ENCODE data around the gene IFIT5.

Gene IFIT5

GRCh38 chr10:89428877-89429276 is 14.5 kb downstream of the IFIT5 start:
- H3K4me1 ChIP-seq (ENCODE audit: control insufficient read depth, low read length) = no peaks in the 10 kb centered on the region
- H3K27ac ChIP-seq (ENCODE audit: low read depth, low read length) = no peak overlapping the region
- H3K79me2 ChIP-seq (ENCODE audit: control insufficient read depth, low read length) = no peaks in the 10 kb centered on the region
- no peaks in the 10 kb centered on the region for H3K9me2 ChIP-seq (replicated peaks; ENCODE audit: control insufficient read depth, low read length)
- H3F3A ChIP-seq (ENCODE audit: control insufficient read depth, insufficient read depth) = no peaks in the 10 kb centered on the region
- no peak for TF ChIP-seq CTCF (IDR thresholded peaks at IDR 0.05; ENCODE audit: low read depth, low read length, poor library complexity, severe bottlenecking)
- no peak for TF ChIP-seq EZH2phosphoT487 (IDR thresholded peaks at IDR 0.05; ENCODE audit: borderline replicate concordance, low read length)
- peaks cover 3% of the 10 kb centered on the region; the same call in 1 of the 2 replicates for H3K27me3 ChIP-seq (ENCODE audit: control insufficient read depth, low read length)
- H4K20me1 ChIP-seq (ENCODE audit: control insufficient read depth, insufficient read depth, low read depth, low read length) = no peaks in the 10 kb centered on the region
- H3K9me3 ChIP-seq (ENCODE audit: control insufficient read depth, insufficient read depth, low read length) = no peaks in the 10 kb centered on the region
- no peaks in the 10 kb centered on the region for H3K36me3 ChIP-seq (ENCODE audit: control insufficient read depth, low read length)
- no peak overlapping the region for H3K4me2 ChIP-seq (ENCODE audit: low read length)
- no peak overlapping the region for H3K4me3 ChIP-seq (ENCODE audit: low read length)

- Histone ChIP-seq H3K4me3 (ENCODE audit: low read length) (no peak overlapping the region), H3K79me2 (ENCODE audit: control insufficient read depth, low read length) (no peaks in the 10 kb centered on the region), H3K36me3 (ENCODE audit: control insufficient read depth, low read length) (no peaks in the 10 kb centered on the region), H3K4me2 (ENCODE audit: low read length) (no peak overlapping the region), H3K27me3 (ENCODE audit: control insufficient read depth, low read length) (peaks cover 3% of the 10 kb centered on the region; the same call in 1 of the 2 replicates), H3F3A (ENCODE audit: control insufficient read depth, insufficient read depth) (no peaks in the 10 kb centered on the region), H3K27ac (ENCODE audit: low read depth, low read length) (no peak overlapping the region), H3K9me2 (replicated peaks; ENCODE audit: control insufficient read depth, low read length) (no peaks in the 10 kb centered on the region), H3K9me3 (ENCODE audit: control insufficient read depth, insufficient read depth, low read length) (no peaks in the 10 kb centered on the region), H3K4me1 (ENCODE audit: control insufficient read depth, low read length) (no peaks in the 10 kb centered on the region), H4K20me1 (ENCODE audit: control insufficient read depth, insufficient read depth, low read depth, low read length) (no peaks in the 10 kb centered on the region)
- no peak for TF ChIP-seq CTCF (IDR thresholded peaks at IDR 0.05; ENCODE audit: low read depth, low read length, poor library complexity, severe bottlenecking)
Measured at GRCh38 chr10:89431977-89432376, 17.6 kb downstream of the IFIT5 start.

- no peaks in the 10 kb centered on the region for H4K20me1 ChIP-seq (ENCODE audit: control insufficient read depth, insufficient read depth, low read depth, low read length)
- no peak overlapping the region for H3K4me3 ChIP-seq (ENCODE audit: low read length)
- H3K27ac ChIP-seq (ENCODE audit: low read depth, low read length) = no peak overlapping the region
- H3K4me1 ChIP-seq (ENCODE audit: control insufficient read depth, low read length) = no peaks in the 10 kb centered on the region
- no peak overlapping the region for H3K4me2 ChIP-seq (ENCODE audit: low read length)
- no peaks in the 10 kb centered on the region for H3K36me3 ChIP-seq (ENCODE audit: control insufficient read depth, low read length)
- no peaks in the 10 kb centered on the region for H3F3A ChIP-seq (ENCODE audit: control insufficient read depth, insufficient read depth)
- no peaks in the 10 kb centered on the region; the same call in 1 of the 2 replicates for H3K27me3 ChIP-seq (ENCODE audit: control insufficient read depth, low read length)
- H3K9me3 ChIP-seq (ENCODE audit: control insufficient read depth, insufficient read depth, low read length) = no peaks in the 10 kb centered on the region
- no peaks in the 10 kb centered on the region for H3K79me2 ChIP-seq (ENCODE audit: control insufficient read depth, low read length)
- H3K9me2 ChIP-seq (replicated peaks; ENCODE audit: control insufficient read depth, low read length) = no peaks in the 10 kb centered on the region
- no peak for TF ChIP-seq CTCF (IDR thresholded peaks at IDR 0.05; ENCODE audit: low read depth, low read length, poor library complexity, severe bottlenecking)
- TF ChIP-seq EZH2phosphoT487 (IDR thresholded peaks at IDR 0.05; ENCODE audit: borderline replicate concordance, low read length) = no peak
Measured at GRCh38 chr10:89438525-89438924, 24.2 kb downstream of the IFIT5 start.

Measured in DOHH2 (cell line).